HEK293 (cell line): ENCODE results near the gene SNAPC2.

ENCODE experiments used
- CTCF ChIA-PET: fragments of 350-600 bp; formaldehyde crosslinking; extraction: SDS; loops from one replicate; lab custom pipeline; 2021; ENCODE audit warnings: antibody characterized with exemption; lab: Yijun Ruan, JAX
- POLR2A ChIA-PET: fragments of 300-600 bp; formaldehyde crosslinking; extraction: SDS; loops from one replicate; lab custom pipeline; 2020; ENCODE audit warnings: antibody characterized with exemption, inconsistent platforms; lab: Yijun Ruan, JAX
- H3K27ac ChIP-seq: fragments of 200-500 bp; sonication (Bioruptor generic); 2 replicates; pipeline ENCODE4 v1.5.1; 2014; ENCODE audit warnings: low read depth, low read length, control low read depth, inconsistent platforms; ENCODE audit errors: extremely low read depth
- H3K36me3 ChIP-seq, 2 experiments: fragments of 200-500 bp in 1 of 2; sonication (Bioruptor generic) in 1 of 2; 1 replicate in 1 of 2; 2 replicates in 1 of 2; pipeline ENCODE4 v1.5.1; 2014 to 2017; ENCODE audit warnings: inconsistent platforms in 2 of 2, low read length in 2 of 2; ENCODE audit not compliant: control insufficient read depth in 2 of 2, insufficient read depth in 1 of 2
- H3K4me1 ChIP-seq: fragments of 200-500 bp; sonication (Bioruptor generic); 2 replicates; pipeline ENCODE4 v1.5.1; 2014; ENCODE audit warnings: mild to moderate bottlenecking, low read length, inconsistent platforms; ENCODE audit not compliant: control insufficient read depth, insufficient read depth
- H3K4me3 ChIP-seq: 2 replicates; pipeline ENCODE4 v1.5.1; 2011; ENCODE audit warnings: low read depth, mild to moderate bottlenecking, control low read depth, low read length, moderate library complexity
- H3K9me3 ChIP-seq: fragments of 200-500 bp; sonication (Bioruptor generic); 2 replicates; pipeline ENCODE4 v1.5.1; 2014; ENCODE audit warnings: low read depth, low read length, inconsistent platforms; ENCODE audit not compliant: control insufficient read depth, insufficient read depth
- KLF7 ChIP-seq: fragments of 450-650 bp; formaldehyde crosslinking; IDR thresholded peaks from 2 replicates; pipeline ENCODE4 v1.5.1; 2016; ENCODE audit warnings: missing biosample characterization, missing genetic modification characterization, borderline replicate concordance
- MEIS1 ChIP-seq: sonication (generic); formaldehyde crosslinking; IDR thresholded peaks from 2 replicates; pipeline ENCODE4 v1.8.1; 2022; ENCODE audit warnings: missing genetic modification reagents, mild to moderate bottlenecking, borderline replicate concordance
- PRDM1 ChIP-seq: fragments of 450-650 bp; formaldehyde crosslinking; IDR thresholded peaks from 2 replicates; pipeline ENCODE4; 2016; ENCODE audit warnings: missing biosample characterization, missing genetic modification characterization
- SP7 ChIP-seq: fragments of 450-650 bp; formaldehyde crosslinking; IDR thresholded peaks from 2 replicates; pipeline ENCODE4 v1.5.1; 2016; ENCODE audit warnings: missing biosample characterization, missing genetic modification characterization
- TRIM28 ChIP-seq: IDR thresholded peaks from 2 replicates; pipeline ENCODE4 v1.6.1; 2011; ENCODE audit warnings: low read length, control low read depth, borderline replicate concordance
- ZBTB48 ChIP-seq: fragments of 450-650 bp; formaldehyde crosslinking; IDR thresholded peaks from 2 replicates; pipeline ENCODE4 v1.5.1; 2016; ENCODE audit warnings: missing biosample characterization, missing genetic modification characterization
- ZBTB7A ChIP-seq: fragments of 450-650 bp; formaldehyde crosslinking; IDR thresholded peaks from 2 replicates; pipeline ENCODE4 v1.5.1; 2016; ENCODE audit warnings: low read depth, missing biosample characterization, missing genetic modification characterization
- ZFHX2 ChIP-seq: fragments of 450-650 bp; formaldehyde crosslinking; conservative IDR thresholded peaks from 2 replicates; pipeline ENCODE4 v1.5.1; 2016; ENCODE audit warnings: missing biosample characterization, missing genetic modification characterization
- ZNF114 ChIP-seq: fragments of 450-650 bp; formaldehyde crosslinking; IDR thresholded peaks from 2 replicates; pipeline ENCODE4 v1.5.0; 2017; ENCODE audit warnings: missing biosample characterization, missing genetic modification characterization
- ZNF157 ChIP-seq: fragments of 450-650 bp; formaldehyde crosslinking; IDR thresholded peaks from 2 replicates; pipeline ENCODE4 v1.5.1; 2016; ENCODE audit warnings: missing biosample characterization, missing genetic modification characterization
- ZNF239 ChIP-seq: fragments of 450-650 bp; formaldehyde crosslinking; IDR thresholded peaks from 2 replicates; pipeline ENCODE4 v1.5.1; 2016; ENCODE audit warnings: missing biosample characterization, missing genetic modification characterization
- ZNF24 ChIP-seq: fragments of 450-650 bp; formaldehyde crosslinking; IDR thresholded peaks from 2 replicates; pipeline ENCODE4 v1.5.1; 2016; ENCODE audit warnings: missing biosample characterization, missing genetic modification characterization
- ZNF324 ChIP-seq: fragments of 450-650 bp; formaldehyde crosslinking; IDR thresholded peaks from 2 replicates; pipeline ENCODE4 v1.5.1; 2016; ENCODE audit warnings: missing biosample characterization, missing genetic modification characterization
- ZNF366 ChIP-seq: fragments of 450-650 bp; formaldehyde crosslinking; conservative IDR thresholded peaks from 2 replicates; pipeline ENCODE4 v1.5.1; 2016; ENCODE audit warnings: missing biosample characterization, missing genetic modification characterization
- ZNF394 ChIP-seq: fragments of 450-650 bp; formaldehyde crosslinking; IDR thresholded peaks from 2 replicates; pipeline ENCODE4 v1.5.1; 2016; ENCODE audit warnings: missing biosample characterization, missing genetic modification characterization, mild to moderate bottlenecking, moderate library complexity, borderline replicate concordance
- ZNF416 ChIP-seq: fragments of 450-650 bp; formaldehyde crosslinking; IDR thresholded peaks from 2 replicates; pipeline ENCODE4 v1.5.1; 2016; ENCODE audit warnings: missing biosample characterization, missing genetic modification characterization
- ZNF558 ChIP-seq: fragments of 450-650 bp; formaldehyde crosslinking; IDR thresholded peaks from 2 replicates; pipeline ENCODE4 v1.5.1; 2016; ENCODE audit warnings: missing biosample characterization, missing genetic modification characterization
- ZNF560 ChIP-seq: fragments of 450-650 bp; formaldehyde crosslinking; IDR thresholded peaks from 2 replicates; pipeline ENCODE4 v1.5.1; 2017; ENCODE audit warnings: missing biosample characterization, missing genetic modification characterization, borderline replicate concordance
- ZNF626 ChIP-seq: fragments of 450-650 bp; sonication (Bioruptor Pico); formaldehyde crosslinking; IDR thresholded peaks from 2 replicates; pipeline ENCODE4 v1.5.1; 2018; ENCODE audit warnings: missing biosample characterization, missing genetic modification characterization, inconsistent platforms
- ZNF843 ChIP-seq: fragments of 450-650 bp; formaldehyde crosslinking; IDR thresholded peaks from 2 replicates; pipeline ENCODE4 v1.5.1; 2016; ENCODE audit warnings: missing biosample characterization, missing genetic modification characterization
- ZXDB ChIP-seq: fragments of 450-650 bp; formaldehyde crosslinking; IDR thresholded peaks from 2 replicates; pipeline ENCODE4 v1.5.1; 2016; ENCODE audit warnings: missing biosample characterization, missing genetic modification characterization
- TF ChIP-seq, protein P1 (sequence below): fragments of 450-650 bp; formaldehyde crosslinking; IDR thresholded peaks from 2 replicates; pipeline ENCODE4 v1.5.1; 2016; ENCODE audit warnings: missing biosample characterization, missing genetic modification characterization
- TF ChIP-seq, protein P2 (sequence below): fragments of 450-650 bp; formaldehyde crosslinking; IDR thresholded peaks from 2 replicates; pipeline ENCODE4 v1.5.1; 2016; ENCODE audit warnings: missing biosample characterization, missing genetic modification characterization
- TF ChIP-seq, protein P3 (sequence below): fragments of 450-650 bp; formaldehyde crosslinking; conservative IDR thresholded peaks from 2 replicates; pipeline ENCODE4 v1.5.1; 2016; ENCODE audit warnings: low read depth, missing biosample characterization, missing genetic modification characterization
- TF ChIP-seq, protein P4 (sequence below): fragments of 450-650 bp; formaldehyde crosslinking; IDR thresholded peaks from 2 replicates; pipeline ENCODE4 v1.5.1; 2016; ENCODE audit warnings: missing biosample characterization, missing genetic modification characterization
- TF ChIP-seq, protein P5 (sequence below): fragments of 450-650 bp; formaldehyde crosslinking; IDR thresholded peaks from 2 replicates; pipeline ENCODE4 v1.5.1; 2016; ENCODE audit warnings: missing biosample characterization, missing genetic modification characterization

The SNAPC2 gene

DNA sequence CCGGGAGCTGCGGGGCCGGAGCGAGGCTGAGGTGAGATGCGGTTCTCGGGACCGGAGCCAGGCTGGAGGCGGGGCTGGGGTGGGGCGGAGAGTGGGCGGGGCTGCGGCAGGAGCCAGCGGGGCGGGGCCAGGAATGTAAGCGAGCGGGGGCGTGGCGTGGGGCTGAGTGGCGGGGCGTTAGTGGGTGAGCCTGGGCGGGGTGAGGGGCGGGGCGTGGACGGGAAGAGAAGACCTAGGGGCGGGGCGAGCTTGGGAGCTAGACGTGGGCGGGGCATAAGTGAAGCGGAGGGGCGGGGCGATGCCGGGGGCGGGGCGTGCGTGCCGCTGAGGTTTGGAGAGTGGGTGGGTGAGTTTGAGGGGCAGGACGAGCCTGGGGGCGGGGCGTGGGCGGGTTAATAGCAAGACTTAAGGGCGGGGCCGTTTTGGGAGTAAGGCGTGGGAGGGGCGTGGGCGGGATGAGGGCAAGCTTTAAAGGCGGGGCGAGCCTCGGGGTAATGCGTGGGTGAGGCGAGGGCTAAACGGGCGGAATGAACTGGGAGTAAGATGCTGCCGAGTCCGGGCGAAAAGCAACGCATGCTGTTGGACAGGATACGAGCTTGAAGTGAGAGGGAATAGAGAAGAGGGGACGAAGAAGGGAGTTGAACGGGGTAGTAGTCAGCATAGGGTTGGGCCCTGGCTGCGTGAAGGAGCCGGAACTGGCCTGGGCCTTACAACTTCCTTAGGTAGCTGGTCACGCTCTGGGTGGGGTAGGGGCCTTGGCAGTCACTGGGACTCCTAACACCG is 572 bp downstream of the SNAPC2 start:
- no peaks in the 10 kb centered on the region for H3K9me3 ChIP-seq
- peaks cover 3% of the 10 kb centered on the region; the same call in 1 of the 2 replicates for H3K4me1 ChIP-seq
- peak overlapping the region; percentile 35; the same call in 1 of the 2 replicates for H3K27ac ChIP-seq
- ChIA-PET CTCF (interaction anchor here (0.5 to 3.1 kb wide), 11 partner anchors 8 to 352 kb away, joined by 3 to 25 read pairs (median 3); partner anchors contain the start of genes MAP2K7 and TIMM44), POLR2A (interaction anchor here (0.5 to 3.5 kb wide), 22 partner anchors 9 to 821 kb away, joined by 3 to 36 read pairs (median 7); partner anchors contain the start of genes LRRC8E, MAP2K7, TIMM44 and ZNF414)
- peaks cover 0 to 15% of the 10 kb centered on the region in 2 experiments; a peak in 1 of 3 replicates for H3K36me3 ChIP-seq
- peak overlapping the region; percentile 80 for H3K4me3 ChIP-seq
- TF ChIP-seq, protein P1, sequence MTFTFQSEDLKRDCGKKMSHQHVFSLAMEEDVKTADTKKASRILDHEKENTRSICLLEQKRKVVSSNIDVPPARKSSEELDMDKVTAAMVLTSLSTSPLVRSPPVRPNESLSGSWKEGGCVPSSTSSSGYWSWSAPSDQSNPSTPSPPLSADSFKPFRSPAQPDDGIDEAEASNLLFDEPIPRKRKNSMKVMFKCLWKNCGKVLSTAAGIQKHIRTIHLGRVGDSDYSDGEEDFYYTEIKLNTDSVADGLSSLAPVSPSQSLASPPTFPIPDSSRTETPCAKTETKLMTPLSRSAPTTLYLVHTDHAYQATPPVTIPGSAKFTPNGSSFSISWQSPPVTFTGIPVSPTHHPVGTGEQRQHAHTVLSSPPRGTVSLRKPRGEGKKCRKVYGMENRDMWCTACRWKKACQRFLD (tag by site-specific recombination), result no peak
- TF ChIP-seq, protein P2, sequence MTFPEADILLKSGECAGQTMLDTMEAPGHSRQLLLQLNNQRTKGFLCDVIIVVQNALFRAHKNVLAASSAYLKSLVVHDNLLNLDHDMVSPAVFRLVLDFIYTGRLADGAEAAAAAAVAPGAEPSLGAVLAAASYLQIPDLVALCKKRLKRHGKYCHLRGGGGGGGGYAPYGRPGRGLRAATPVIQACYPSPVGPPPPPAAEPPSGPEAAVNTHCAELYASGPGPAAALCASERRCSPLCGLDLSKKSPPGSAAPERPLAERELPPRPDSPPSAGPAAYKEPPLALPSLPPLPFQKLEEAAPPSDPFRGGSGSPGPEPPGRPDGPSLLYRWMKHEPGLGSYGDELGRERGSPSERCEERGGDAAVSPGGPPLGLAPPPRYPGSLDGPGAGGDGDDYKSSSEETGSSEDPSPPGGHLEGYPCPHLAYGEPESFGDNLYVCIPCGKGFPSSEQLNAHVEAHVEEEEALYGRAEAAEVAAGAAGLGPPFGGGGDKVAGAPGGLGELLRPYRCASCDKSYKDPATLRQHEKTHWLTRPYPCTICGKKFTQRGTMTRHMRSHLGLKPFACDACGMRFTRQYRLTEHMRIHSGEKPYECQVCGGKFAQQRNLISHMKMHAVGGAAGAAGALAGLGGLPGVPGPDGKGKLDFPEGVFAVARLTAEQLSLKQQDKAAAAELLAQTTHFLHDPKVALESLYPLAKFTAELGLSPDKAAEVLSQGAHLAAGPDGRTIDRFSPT (tag by site-specific recombination), result peak; percentile 94
- TF ChIP-seq ZBTB7A (tag by site-specific recombination), result no peak
- no peak for TF ChIP-seq ZNF324 (tag by site-specific recombination)
- no peak for TF ChIP-seq ZNF416 (tag by site-specific recombination)
- TF ChIP-seq PRDM1 (tag by site-specific recombination), result peak; percentile 39; the same call in 1 of the 2 replicates
- peak; percentile 43; the same call in 1 of the 2 replicates for TF ChIP-seq ZXDB (tag by site-specific recombination)
- TF ChIP-seq, protein P3, sequence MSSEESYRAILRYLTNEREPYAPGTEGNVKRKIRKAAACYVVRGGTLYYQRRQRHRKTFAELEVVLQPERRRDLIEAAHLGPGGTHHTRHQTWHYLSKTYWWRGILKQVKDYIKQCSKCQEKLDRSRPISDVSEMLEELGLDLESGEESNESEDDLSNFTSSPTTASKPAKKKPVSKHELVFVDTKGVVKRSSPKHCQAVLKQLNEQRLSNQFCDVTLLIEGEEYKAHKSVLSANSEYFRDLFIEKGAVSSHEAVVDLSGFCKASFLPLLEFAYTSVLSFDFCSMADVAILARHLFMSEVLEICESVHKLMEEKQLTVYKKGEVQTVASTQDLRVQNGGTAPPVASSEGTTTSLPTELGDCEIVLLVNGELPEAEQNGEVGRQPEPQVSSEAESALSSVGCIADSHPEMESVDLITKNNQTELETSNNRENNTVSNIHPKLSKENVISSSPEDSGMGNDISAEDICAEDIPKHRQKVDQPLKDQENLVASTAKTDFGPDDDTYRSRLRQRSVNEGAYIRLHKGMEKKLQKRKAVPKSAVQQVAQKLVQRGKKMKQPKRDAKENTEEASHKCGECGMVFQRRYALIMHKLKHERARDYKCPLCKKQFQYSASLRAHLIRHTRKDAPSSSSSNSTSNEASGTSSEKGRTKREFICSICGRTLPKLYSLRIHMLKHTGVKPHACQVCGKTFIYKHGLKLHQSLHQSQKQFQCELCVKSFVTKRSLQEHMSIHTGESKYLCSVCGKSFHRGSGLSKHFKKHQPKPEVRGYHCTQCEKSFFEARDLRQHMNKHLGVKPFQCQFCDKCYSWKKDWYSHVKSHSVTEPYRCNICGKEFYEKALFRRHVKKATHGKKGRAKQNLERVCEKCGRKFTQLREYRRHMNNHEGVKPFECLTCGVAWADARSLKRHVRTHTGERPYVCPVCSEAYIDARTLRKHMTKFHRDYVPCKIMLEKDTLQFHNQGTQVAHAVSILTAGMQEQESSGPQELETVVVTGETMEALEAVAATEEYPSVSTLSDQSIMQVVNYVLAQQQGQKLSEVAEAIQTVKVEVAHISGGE (tag by site-specific recombination), result peak; percentile 68; the same call in 1 of the 2 replicates
- TF ChIP-seq ZNF626, result no peak
- peak; percentile 56 for TF ChIP-seq ZNF366 (tag by site-specific recombination)
- TF ChIP-seq ZFHX2 (tag by site-specific recombination), result peak; percentile 100
- TF ChIP-seq ZNF558 (tag by site-specific recombination), result no peak
- TF ChIP-seq ZNF843 (tag by site-specific recombination), result peak; percentile 67
- TF ChIP-seq ZNF114, result no peak
- TF ChIP-seq ZNF157 (tag by site-specific recombination), result no peak
- TF ChIP-seq, protein P4, sequence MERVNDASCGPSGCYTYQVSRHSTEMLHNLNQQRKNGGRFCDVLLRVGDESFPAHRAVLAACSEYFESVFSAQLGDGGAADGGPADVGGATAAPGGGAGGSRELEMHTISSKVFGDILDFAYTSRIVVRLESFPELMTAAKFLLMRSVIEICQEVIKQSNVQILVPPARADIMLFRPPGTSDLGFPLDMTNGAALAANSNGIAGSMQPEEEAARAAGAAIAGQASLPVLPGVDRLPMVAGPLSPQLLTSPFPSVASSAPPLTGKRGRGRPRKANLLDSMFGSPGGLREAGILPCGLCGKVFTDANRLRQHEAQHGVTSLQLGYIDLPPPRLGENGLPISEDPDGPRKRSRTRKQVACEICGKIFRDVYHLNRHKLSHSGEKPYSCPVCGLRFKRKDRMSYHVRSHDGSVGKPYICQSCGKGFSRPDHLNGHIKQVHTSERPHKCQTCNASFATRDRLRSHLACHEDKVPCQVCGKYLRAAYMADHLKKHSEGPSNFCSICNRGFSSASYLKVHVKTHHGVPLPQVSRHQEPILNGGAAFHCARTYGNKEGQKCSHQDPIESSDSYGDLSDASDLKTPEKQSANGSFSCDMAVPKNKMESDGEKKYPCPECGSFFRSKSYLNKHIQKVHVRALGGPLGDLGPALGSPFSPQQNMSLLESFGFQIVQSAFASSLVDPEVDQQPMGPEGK (tag by site-specific recombination), result peak; percentile 85
- TF ChIP-seq ZNF394, result peak; percentile 11; the same call in 1 of the 2 replicates
- peak; percentile 77 for TF ChIP-seq SP7 (tag by site-specific recombination)
- no peak for TF ChIP-seq ZNF239 (tag by site-specific recombination)
- TF ChIP-seq, protein P5, sequence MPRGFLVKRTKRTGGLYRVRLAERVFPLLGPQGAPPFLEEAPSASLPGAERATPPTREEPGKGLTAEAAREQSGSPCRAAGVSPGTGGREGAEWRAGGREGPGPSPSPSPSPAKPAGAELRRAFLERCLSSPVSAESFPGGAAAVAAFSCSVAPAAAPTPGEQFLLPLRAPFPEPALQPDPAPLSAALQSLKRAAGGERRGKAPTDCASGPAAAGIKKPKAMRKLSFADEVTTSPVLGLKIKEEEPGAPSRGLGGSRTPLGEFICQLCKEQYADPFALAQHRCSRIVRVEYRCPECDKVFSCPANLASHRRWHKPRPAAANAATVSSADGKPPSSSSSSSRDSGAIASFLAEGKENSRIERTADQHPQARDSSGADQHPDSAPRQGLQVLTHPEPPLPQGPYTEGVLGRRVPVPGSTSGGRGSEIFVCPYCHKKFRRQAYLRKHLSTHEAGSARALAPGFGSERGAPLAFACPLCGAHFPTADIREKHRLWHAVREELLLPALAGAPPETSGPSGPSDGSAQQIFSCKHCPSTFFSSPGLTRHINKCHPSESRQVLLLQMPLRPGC (tag by site-specific recombination), result no peak
- peak; percentile 23; the same call in 1 of the 2 replicates for TF ChIP-seq KLF7
- no peak for TF ChIP-seq MEIS1 (CRISPR knock-in tag)
- 0 out of 2 replicates have a peak, but pooled peaks have one; percentile 30 for TF ChIP-seq ZNF24 (tag by site-specific recombination)
- TF ChIP-seq TRIM28, result no peak
- no peak for TF ChIP-seq ZBTB48
- no peak for TF ChIP-seq ZNF560
